Fibroblast of lung (primary cell): ENCODE results near the gene RAPGEF6.
"Not testable (repeated sequence)": the region's sequence is repeated elsewhere in the genome, so short reads cannot be mapped to it uniquely, and the experiment has no call there.

ENCODE experiments used
- EZH2 ChIP-seq: IDR thresholded peaks from 2 replicates; pipeline ENCODE4 v1.5.1; 2012; ENCODE audit warnings: low read length, control low read depth, mild to moderate bottlenecking; ENCODE audit errors: missing control alignments
- TF ChIP-seq, protein P1 (sequence below), 2 donors: IDR thresholded peaks in 1 of 2; conservative IDR thresholded peaks in 1 of 2; 1 replicate in 1 of 2; 2 replicates in 1 of 2; pipeline ENCODE4 v1.5.1; 2011 to 2012; ENCODE audit warnings: low read length in 2 of 2, control low read depth in 1 of 2, inconsistent platforms in 1 of 2, low read depth in 1 of 2, mild to moderate bottlenecking in 1 of 2

DNA sequence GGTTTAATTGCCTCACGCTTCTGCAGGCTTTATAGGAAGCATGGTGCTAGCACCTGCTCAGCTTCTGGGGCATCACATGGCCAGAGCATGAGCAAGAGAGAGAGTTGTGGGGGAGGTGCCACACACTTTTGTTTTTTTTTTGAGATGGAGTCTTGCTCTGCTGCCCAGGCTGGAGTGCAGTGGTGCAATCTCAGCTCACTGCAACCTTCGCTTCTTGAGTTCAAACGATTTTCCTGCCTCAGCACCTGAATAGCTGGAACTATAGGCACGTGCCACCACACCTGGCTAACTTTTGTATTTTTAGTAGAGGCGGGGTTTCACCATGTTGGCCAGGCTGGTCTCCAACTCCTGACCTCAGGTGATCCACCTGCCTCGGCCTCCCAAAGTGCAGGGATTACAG is 236.0 kb downstream of the RAPGEF6 start:
- TF ChIP-seq EZH2: not testable (repeated sequence)
- TF ChIP-seq, protein P1, sequence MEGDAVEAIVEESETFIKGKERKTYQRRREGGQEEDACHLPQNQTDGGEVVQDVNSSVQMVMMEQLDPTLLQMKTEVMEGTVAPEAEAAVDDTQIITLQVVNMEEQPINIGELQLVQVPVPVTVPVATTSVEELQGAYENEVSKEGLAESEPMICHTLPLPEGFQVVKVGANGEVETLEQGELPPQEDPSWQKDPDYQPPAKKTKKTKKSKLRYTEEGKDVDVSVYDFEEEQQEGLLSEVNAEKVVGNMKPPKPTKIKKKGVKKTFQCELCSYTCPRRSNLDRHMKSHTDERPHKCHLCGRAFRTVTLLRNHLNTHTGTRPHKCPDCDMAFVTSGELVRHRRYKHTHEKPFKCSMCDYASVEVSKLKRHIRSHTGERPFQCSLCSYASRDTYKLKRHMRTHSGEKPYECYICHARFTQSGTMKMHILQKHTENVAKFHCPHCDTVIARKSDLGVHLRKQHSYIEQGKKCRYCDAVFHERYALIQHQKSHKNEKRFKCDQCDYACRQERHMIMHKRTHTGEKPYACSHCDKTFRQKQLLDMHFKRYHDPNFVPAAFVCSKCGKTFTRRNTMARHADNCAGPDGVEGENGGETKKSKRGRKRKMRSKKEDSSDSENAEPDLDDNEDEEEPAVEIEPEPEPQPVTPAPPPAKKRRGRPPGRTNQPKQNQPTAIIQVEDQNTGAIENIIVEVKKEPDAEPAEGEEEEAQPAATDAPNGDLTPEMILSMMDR (conservative IDR thresholded peaks at IDR 0.05 in 1 of 2, IDR thresholded peaks at IDR 0.05 in 1 of 2; ENCODE audit: low read depth in 1 of 2, low read length in 2 of 2): not testable (repeated sequence)
